GM19463 (cell line): Measurements from ENCODE around the gene VRK2.
A peak's percentile ranks its signal among the peaks of the same experiment; 100 is the strongest.
"Not testable (repeated sequence)": the region's sequence is repeated elsewhere in the genome, so short reads cannot be mapped to it uniquely, and the experiment has no call there.

Experiments
- ATAC-seq: cut with Tn5 transposase; IDR thresholded peaks from one replicate; pipeline ENCODE4 v1.9.1; 2021; ENCODE audit warnings: mild to moderate bottlenecking, moderate library complexity; ENCODE audit not compliant: unreplicated experiment

VRK2 gene

DNA sequence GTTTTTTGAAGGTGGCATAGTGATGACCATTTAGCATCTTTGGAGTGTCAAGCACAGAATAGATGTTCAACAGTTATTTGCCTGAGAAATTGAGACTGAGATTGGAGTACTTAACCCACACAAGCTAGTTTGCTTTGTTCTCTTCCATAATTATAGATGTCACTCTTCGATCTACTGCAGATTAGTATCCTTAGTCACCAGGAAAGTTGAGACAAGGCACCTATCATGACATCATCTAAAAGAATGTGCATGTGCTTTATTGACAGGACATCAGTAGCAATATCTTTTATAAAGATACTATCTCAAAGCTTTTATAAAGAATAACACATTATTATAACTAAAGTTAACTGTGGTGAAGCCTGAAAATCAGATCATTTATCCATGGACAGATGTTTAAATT lies 6.4 kb downstream of the VRK2 start:
- no peak for ATAC-seq

GRCh38 chr2:58054264-58054663 lies 7.7 kb downstream of the VRK2 start:
- ATAC-seq, result no peak

GRCh38 chr2:58055033-58055786 lies 8.6 kb downstream of the VRK2 start:
- no peak for ATAC-seq

DNA sequence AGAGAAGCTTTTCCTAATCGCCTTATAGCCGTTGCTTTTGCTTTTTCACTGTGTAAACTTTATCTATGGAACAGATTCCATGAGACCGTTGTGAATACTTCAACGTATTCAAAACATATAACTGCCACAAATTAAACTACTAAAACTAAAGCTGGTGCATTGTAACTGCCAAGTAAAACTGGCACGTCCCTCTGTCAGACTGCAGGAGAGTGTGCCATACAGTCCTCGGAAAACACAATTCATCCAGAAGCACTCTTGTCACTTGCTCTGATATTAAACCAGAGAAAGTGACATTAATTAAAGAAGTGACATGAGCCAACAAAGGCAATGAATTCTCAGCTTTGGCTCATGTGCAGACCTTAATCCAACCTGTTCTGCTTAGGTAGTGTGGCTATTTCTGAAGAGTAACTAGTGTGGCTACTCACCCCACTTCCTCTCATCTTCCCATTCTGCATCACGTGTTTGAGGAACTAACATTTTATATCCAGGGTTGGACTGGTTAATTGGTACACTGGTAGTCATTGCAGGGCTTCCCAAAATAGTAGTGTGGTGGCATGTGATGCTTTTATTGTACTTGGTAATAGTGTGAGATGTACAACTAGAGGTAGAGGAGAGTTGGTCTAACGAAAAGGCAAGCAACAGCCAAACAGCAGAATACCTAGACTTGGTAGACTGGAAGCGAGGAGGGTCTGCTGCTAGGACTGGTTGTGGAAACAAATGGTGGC lies 9.7 kb downstream of the VRK2 start:
- no peak for ATAC-seq

- no peak for ATAC-seq
Measured at GRCh38 chr2:58057707-58058530, 11.3 kb downstream of the VRK2 start.

DNA sequence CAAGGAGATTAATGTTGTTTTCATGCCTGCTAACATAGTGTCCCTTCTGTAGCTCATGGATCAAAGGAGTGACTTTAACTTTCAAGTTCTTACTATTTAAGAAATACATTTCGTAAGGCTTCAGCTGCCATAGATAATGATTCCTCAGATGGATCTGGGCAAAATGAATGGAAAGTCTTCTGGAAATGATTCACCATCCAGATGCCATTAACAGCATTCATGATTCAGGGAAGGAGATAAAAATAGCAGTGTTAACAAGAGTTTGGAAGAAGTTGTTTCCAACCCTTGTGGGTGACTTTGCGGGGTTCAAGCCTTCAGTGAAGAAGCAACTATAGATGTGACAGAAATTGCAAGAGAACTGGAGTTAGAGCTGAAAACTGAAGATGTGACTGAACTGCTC lies 17.0 kb downstream of the VRK2 start:
- no peak for ATAC-seq

DNA sequence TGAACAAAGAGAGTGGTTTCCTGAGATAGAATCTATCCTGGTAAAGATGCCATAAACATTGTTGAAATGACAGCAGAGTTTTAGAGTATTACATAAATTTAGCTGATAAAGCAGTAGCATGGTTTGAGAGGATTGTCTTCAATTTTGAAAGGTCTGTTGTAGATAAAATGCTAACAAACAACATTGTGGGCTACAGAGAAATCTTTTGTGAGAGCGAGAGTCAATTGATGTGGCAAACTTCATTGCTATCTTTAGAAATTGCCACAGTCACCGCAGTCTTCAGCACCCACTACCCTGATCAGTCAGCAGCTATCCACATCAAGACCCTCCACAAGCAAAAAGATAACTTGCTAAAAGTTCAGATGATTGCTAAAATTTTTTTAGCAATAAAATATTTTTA lies 17.5 kb downstream of the VRK2 start:
- no peak for ATAC-seq

DNA sequence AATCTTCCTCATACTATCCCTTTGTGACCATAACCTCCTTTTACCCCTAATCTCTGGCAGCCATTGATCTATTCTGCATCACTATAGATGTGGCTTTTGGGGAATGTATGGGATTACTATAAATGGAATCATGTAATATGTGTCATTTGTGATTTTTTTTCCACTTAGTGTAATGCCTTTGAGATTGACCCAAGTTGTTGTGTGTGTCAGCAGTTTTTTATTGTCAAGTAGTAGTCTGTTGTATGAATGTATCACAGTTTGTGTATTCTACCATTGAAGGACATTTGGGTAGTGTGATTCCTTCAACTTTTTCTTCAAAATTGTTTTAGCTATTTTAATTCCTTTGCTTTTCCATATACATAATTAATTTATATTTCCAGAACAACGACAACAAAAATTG lies 18.6 kb downstream of the VRK2 start:
- no peak for ATAC-seq

DNA sequence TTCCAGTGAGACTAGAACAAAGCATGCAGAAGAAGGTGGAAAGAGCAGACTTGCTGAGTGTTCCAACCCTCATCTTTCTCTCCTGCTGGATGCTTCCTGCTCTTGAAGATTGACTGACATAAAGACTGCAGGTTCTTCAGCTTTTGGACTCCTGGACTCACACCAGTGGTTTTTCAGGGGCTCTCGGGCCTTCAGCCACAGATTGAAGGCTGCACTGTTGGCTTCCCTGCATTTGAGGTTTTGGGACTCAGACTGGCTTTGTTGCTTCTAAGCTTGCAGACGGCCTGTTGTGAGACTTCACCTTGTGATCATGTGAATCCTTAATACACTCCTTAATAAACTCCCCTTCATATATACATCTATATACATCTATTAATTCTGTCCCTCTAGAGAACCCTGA lies 20.4 kb downstream of the VRK2 start:
- peak; percentile 39 for ATAC-seq

- no peak for ATAC-seq
Measured at GRCh38 chr2:58070765-58071164, 24.2 kb downstream of the VRK2 start.

GRCh38 chr2:58072102-58072501 lies 25.5 kb downstream of the VRK2 start:
- no peak for ATAC-seq

GRCh38 chr2:58073008-58073407 lies 26.4 kb downstream of the VRK2 start:
- ATAC-seq, result no peak

GRCh38 chr2:58073751-58074150 lies 27.1 kb downstream of the VRK2 start:
- no peak for ATAC-seq

- ATAC-seq, result no peak
Measured at GRCh38 chr2:58081000-58081399, 34.4 kb downstream of the VRK2 start.

- ATAC-seq, result no peak
Measured at GRCh38 chr2:58089081-58089480, 42.5 kb downstream of the VRK2 start.

DNA sequence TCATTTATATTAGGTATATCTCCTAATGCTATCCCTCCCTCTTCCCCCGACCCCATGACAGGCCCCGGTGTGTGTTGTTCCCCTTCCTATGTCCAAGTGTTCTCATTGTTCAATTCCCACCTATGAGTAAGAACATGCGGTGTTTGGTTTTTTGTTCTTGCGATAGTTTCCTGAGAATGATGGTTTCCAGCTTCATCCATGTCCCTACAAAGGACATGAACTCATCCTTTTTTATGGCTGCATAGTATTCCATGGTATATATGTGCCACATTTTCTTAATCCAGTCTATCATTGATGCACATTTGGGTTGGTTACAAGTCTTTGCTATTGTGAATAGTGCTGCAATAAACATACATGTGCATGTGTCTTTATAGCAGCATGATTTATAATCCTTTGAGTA lies 46.2 kb downstream of the VRK2 start:
- ATAC-seq, result not testable (repeated sequence)

- ATAC-seq, result no peak
Measured at GRCh38 chr2:58097025-58097424, 50.4 kb downstream of the VRK2 start.

DNA sequence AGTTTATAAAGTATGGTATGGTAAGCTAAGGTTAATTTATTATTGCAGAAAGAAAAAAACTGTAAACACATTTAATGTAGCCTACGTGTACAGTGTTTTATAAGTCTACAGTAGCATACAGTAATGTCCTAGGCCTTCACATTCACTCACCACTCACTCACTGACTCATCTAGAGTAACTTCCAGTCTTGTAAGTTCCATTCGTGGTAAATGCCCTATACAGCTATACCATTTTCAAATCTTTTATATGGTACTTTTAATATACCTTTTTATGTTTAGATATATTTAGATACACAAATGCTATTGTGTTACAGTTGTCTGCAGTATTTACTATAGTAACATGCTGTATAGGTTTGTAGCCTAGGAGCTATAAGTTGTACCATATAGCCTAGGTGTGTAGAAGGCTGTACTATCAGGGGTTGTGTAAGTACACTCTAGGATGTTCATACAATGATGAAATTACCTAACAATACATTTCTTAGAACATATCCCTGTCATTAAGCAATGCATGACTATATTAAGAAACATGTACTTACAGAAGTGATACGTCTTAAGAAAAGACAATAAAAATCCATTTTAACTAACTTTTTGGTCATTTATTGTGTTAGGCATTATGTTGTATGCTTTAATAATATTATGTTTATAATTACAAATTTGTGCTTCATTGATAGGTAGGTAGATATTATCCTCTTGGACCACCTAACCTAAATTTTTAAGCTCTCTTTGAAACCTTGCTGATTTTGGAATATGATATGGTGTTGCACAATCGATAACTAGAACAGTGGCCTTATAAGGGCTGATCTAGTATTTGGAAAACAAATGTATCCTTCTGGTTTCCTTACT lies 51.9 kb downstream of the VRK2 start:
- ATAC-seq, result no peak

- ATAC-seq, result no peak
Measured at GRCh38 chr2:58099096-58099769, 52.6 kb downstream of the VRK2 start.

DNA sequence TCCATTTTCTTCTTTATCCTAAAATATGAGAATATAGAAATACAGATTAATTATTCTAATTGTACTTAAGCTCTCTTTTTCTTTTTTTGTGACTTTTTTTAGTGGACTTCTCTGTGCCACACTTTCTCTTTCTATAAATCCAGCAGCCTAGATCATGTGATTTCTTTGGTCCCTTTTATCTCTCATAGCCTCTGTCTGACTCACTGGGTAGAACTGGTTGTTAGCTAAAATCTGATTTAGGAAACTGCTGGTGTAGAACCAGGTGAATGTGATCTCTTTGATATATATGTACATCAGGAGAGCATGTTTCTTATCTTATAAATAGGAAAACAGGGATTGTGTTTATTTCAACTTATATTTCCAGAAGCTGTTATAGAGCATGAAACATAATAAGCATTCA lies 54.9 kb downstream of the VRK2 start:
- no peak for ATAC-seq
